Right cardiac atrium (tissue), 5 donors: ENCODE data around the gene PTX3. TPM values are rescaled to one million over a fixed set of nuclear protein-coding genes. Genes with fewer than 3 reads are reported as not detected.

Experiments used
- ATAC-seq, 2 donors: fragments of 200-7000 bp; cut with Tn5 transposase; one replicate each; pipeline versions ENCODE4 v1.8.0 to v1.9.1; 2020; ENCODE audit warnings: moderate library complexity in 2 of 2, mild to moderate bottlenecking in 1 of 2
- DNase-seq, 3 donors: peaks; one replicate each; pipeline ENCODE4 v3.0.0-alpha.2; 2020
- H3K27ac ChIP-seq: one replicate; pipeline ENCODE4 v1.5.1; 2013; ENCODE audit warnings: mild to moderate bottlenecking, low read length, control low read depth, moderate library complexity
- H3K27me3 ChIP-seq: one replicate; pipeline ENCODE4 v1.6.1; 2013; ENCODE audit not compliant: control insufficient read depth, insufficient read depth
- H3K4me1 ChIP-seq: one replicate; pipeline ENCODE4 v1.6.1; 2013; ENCODE audit warnings: low read length; ENCODE audit not compliant: control insufficient read depth, insufficient read depth
- H3K4me3 ChIP-seq: one replicate; pipeline ENCODE4 v1.5.1; 2013; ENCODE audit warnings: low read length, control low read depth
- H3K9me3 ChIP-seq: one replicate; pipeline ENCODE4 v1.6.1; 2013; ENCODE audit warnings: low read length; ENCODE audit not compliant: control insufficient read depth
- WGBS: extraction: QIAGEN DNeasy Blood & Tissue Kit; methylation state at CpG from one replicate; pipeline ENCODE4 v1.1.7; 2013; 5-methylcytosine and 5-hydroxymethylcytosine counted together
- intact Hi-C, 4 donors: fragments of 100-400 bp; cut with DNase I; formaldehyde crosslinking; loops; one replicate each; pipeline versions ENCODE4 v1.11.0 to v1.14.0; 2022 to 2023
- polyA plus RNA-seq: library from polyadenylated mRNA; stranded (reverse); fragments of 200-250 nt; gene quantifications from one replicate; pipeline ENCODE4 v1.2.3, GENCODE V29; 2013
- total RNA-seq, 4 donors: library from RNA; stranded (reverse); fragmentation: NEBNext Ultra II Directional; extraction: Animal tissue kit (Norgen Biotek cat#: 25700); gene quantifications; one replicate each; pipeline ENCODE4 v1.2.1, GENCODE V29; 2021
- donor health status: healthy with polysubstance abuse.
- donor health status: DM: no; HTN: yes; CAD: no.
- donor health status: DM: no; HTN: no; CAD: no.
- donor health status: DM: no; HTN: yes; CAD: no; lungs with severe emphysema.
- donor health status: DM: yes; HTN: yes; CAD: no.

The PTX3 gene
- total and polyA plus RNA-seq, 5 donors = 0.20 to 6.2 (median 0.48) TPM

DNA sequence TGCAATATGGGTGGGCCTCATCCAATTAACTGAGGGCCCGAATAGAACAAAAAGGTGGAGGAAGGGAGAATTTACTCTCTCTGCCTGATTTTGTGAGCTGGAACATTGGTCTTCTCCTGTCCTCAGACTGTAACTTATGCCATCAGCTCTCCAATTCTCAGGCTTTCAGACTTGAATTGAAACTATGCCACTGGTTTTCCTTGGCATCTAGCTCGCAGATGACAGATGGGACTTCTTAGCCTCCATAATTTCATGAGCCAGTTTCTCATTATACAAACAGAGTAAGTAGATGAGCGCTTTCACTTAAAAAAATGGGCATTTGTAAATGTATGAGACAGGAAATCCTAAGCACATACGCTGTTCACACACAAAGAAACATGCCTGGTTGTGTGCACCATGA is 8.7 kb upstream of the PTX3 start:
- DNase-seq (no peak), ATAC-seq (no peak)
- Histone ChIP-seq H3K4me1 (no peaks in the 10 kb centered on the region), H3K4me3 (no peak overlapping the region), H3K9me3 (no peaks in the 10 kb centered on the region), H3K27me3 (no peaks in the 10 kb centered on the region), H3K27ac (no peak overlapping the region)
- intact Hi-C loops = no loop called here
- 85% methylated on average over 4 of the region's 4 CpGs for WGBS

GRCh38 chr3:157428853-157429252 is 7.8 kb upstream of the PTX3 start:
- no peak for DNase-seq
- no peaks in the 10 kb centered on the region for H3K4me1 ChIP-seq
- WGBS = 58% methylated on average over 1 of the region's 1 CpG
- H3K4me3 ChIP-seq = no peak overlapping the region
- no peaks in the 10 kb centered on the region for H3K9me3 ChIP-seq
- intact Hi-C loops = no loop called here
- no peak overlapping the region for H3K27ac ChIP-seq
- no peaks in the 10 kb centered on the region for H3K27me3 ChIP-seq
- no peak for ATAC-seq

GRCh38 chr3:157429708-157430107 is 6.9 kb upstream of the PTX3 start:
- DNase-seq (no peak), ATAC-seq (no peak)
- WGBS = 61% methylated on average over 2 of the region's 2 CpGs
- Histone ChIP-seq H3K27ac (no peak overlapping the region), H3K9me3 (no peaks in the 10 kb centered on the region), H3K27me3 (no peaks in the 10 kb centered on the region), H3K4me1 (no peaks in the 10 kb centered on the region), H3K4me3 (no peak overlapping the region)
- intact Hi-C loops = no loop called here

DNA sequence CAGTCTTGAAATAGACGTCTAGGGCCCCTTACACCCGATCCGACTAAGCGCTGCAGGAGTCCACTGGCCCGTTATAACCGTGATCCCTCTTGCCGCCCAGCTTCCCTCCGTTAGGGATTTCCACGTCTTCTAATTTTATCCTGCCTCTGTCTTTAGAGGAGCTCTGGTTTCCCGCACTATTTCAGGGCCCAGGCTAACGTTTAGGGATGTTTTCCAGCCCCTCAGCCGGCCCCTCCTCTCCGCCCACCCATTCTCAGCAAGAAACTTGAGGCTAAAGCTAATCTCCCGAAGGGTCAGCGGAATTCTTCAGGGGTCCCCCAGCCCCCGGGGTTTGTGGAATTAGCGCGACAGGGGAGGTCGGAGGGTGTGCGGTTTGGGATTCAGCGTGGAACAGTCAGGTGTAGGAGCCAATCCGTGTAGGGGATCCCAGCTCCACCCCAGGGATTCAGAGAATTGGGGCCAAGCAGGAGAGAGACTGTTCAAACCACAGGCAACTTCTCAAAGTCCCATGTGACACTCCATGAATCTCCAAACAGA is 1.6 kb downstream of the PTX3 start:
- Histone ChIP-seq H3K27me3 (peaks cover 5% of the 10 kb centered on the region), H3K27ac (no peak overlapping the region), H3K4me3 (peak overlapping the region; percentile 54), H3K4me1 (no peaks in the 10 kb centered on the region), H3K9me3 (no peaks in the 10 kb centered on the region)
- DNase-seq (no peak), ATAC-seq (no peak)
- WGBS = 3% methylated on average over 22 of the region's 22 CpGs
- intact Hi-C loops = no loop called here

DNA sequence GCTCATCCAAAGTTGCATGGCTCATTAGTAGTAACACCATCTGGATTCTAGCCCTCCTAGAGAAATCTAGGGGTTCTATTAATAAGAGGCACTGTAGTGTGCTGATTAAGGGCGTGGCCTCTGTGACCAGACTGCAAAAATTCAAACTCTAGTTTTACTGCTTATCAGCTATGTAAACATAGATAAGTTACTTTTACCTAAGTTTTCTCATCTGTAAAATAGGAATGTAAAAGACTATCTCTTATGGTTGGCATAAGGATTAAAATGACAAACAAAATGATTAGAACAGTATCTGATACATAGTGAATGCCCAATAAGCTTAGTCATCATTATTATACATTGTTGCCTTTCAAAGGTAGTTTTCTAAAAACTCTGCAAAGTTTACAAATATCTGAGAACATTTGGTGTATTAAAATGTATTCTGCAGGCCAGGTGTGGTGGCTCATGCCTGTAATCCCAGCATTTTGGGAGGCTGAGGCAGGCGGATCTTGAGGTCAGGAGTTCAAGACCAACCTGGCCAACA is 4.5 kb downstream of the PTX3 start:
- ATAC-seq (no peak), DNase-seq (no peak)
- peaks cover 5% of the 10 kb centered on the region for H3K27me3 ChIP-seq
- intact Hi-C loops = no loop called here
- H3K27ac ChIP-seq = no peak overlapping the region
- H3K4me3 ChIP-seq = no peak overlapping the region
- WGBS = 84% methylated on average over 2 of the region's 2 CpGs
- no peaks in the 10 kb centered on the region for H3K9me3 ChIP-seq
- H3K4me1 ChIP-seq = no peaks in the 10 kb centered on the region

DNA sequence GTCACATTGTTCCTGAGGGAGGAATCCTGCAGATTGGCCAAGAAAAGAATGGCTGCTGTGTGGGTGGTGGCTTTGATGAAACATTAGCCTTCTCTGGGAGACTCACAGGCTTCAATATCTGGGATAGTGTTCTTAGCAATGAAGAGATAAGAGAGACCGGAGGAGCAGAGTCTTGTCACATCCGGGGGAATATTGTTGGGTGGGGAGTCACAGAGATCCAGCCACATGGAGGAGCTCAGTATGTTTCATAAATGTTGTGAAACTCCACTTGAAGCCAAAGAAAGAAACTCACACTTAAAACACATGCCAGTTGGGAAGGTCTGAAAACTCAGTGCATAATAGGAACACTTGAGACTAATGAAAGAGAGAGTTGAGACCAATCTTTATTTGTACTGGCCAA is 6.1 kb downstream of the PTX3 start:
- intact Hi-C loops = no loop called here
- ATAC-seq (peak; percentile 91 to 92), DNase-seq (peak; percentile 16 to 51 (median 30))
- 43% methylated on average over 2 of the region's 2 CpGs for WGBS
- Histone ChIP-seq H3K4me1 (no peaks in the 10 kb centered on the region), H3K27me3 (peaks cover 5% of the 10 kb centered on the region), H3K9me3 (no peaks in the 10 kb centered on the region), H3K4me3 (no peak overlapping the region), H3K27ac (peak overlapping the region; percentile 1)

DNA sequence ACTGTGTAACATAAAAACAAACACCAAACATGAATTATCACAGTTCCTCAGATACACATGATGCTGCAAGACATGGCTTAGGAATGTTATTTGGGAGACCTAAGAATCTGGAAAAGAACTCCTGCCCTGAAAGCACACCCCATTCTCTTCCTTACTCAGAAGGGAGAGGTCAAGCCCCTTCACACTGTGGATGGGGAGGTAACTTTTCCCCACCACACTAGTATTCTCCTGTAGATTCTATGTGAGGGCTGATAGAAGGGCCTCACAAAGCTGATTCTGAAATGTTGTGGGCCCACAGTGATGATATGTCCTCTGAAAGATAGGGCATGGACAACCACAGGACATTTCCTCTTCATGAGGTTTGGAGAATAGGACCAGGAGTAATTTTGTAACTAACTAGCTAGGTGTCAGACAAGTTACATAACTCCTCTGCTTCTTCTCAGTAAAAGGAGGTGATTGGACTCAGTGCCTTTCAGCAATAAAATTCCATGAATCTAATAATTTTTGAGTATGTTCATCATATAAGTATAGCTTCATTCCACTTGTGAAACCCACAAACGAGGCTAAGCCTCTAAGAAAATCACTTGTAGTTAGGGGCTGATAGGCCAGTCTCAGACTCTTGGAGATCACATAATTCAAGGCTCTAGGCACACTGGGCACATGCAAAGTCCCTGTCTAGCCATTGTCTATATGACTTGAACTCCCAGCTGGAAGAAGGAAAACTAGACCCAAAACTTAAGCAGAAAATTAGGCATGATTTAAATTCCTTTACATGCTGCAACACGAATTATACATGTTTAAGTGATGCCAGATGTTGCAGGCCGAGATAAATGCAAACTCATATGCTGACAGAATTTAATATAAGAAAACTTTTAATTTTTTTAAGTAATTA is 7.5 kb downstream of the PTX3 start:
- H3K27ac ChIP-seq = no peak overlapping the region
- intact Hi-C loops = no loop called here
- no peak overlapping the region for H3K4me3 ChIP-seq
- 67% methylated on average over 3 of the region's 3 CpGs for WGBS
- ATAC-seq (no peak), DNase-seq (no peak)
- H3K9me3 ChIP-seq = no peaks in the 10 kb centered on the region
- no peaks in the 10 kb centered on the region for H3K4me1 ChIP-seq
- H3K27me3 ChIP-seq = peaks cover 5% of the 10 kb centered on the region

DNA sequence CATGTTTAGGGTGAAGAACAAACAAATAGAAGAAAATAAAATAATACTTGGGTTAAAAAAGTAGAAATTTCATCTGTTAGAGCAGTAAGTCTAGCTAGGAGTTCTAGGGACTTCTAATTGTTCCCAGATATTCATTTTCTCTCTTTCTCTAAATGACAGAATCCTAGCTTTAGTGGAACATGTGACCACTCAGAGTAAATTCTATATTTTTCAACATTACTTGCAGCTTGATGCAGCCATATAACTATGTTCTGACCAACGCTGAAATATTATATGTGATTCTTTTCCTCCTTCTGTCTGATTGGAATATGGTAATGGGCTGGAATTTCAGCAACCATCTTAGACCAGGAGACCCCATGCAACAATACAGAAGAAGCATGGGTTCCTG is 8.1 kb downstream of the PTX3 start:
- intact Hi-C loops = no loop called here
- DNase-seq (no peak), ATAC-seq (no peak)
- Histone ChIP-seq H3K9me3 (no peaks in the 10 kb centered on the region), H3K27ac (no peak overlapping the region), H3K27me3 (peaks cover 3% of the 10 kb centered on the region), H3K4me3 (no peak overlapping the region), H3K4me1 (no peaks in the 10 kb centered on the region)
- 86% methylated on average over 1 of the region's 1 CpG for WGBS

DNA sequence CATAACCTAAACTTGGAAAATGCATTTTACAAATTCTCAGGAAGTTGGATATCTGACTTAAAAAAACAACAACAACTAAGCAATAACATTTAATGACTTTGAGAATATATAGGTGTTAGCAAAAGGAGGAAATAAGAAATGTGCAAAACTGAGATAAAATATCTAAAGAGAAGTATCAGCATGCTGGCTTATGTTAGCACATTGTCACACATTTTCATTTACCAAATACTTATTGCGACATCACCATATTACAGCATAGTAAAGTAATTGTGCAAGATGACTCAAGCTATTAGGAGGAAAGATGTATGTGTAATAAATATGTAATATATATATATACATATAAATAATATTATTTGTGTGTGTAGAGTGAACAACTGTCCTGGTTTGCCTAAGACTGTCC is 9.2 kb downstream of the PTX3 start:
- DNase-seq = no peak
- intact Hi-C loops = no loop called here
- 79% methylated on average over 1 of the region's 1 CpG for WGBS

GRCh38 chr3:157447026-157447694 is 10.5 kb downstream of the PTX3 start:
- Histone ChIP-seq H3K27me3 (no peaks in the 10 kb centered on the region), H3K4me1 (no peaks in the 10 kb centered on the region), H3K4me3 (no peak overlapping the region), H3K27ac (no peak overlapping the region), H3K9me3 (no peaks in the 10 kb centered on the region)
- WGBS = 63% methylated on average over 3 of the region's 3 CpGs
- intact Hi-C loops = no loop called here
- ATAC-seq (no peak), DNase-seq (no peak)

More for the DNA sequence above, 9.2 kb downstream of the PTX3 start:
- peaks cover 2% of the 10 kb centered on the region for H3K27me3 ChIP-seq
- H3K4me3 ChIP-seq = no peak overlapping the region
- no peak for ATAC-seq
- H3K27ac ChIP-seq = no peak overlapping the region
- no peaks in the 10 kb centered on the region for H3K9me3 ChIP-seq
- H3K4me1 ChIP-seq = no peaks in the 10 kb centered on the region

- H3K4me1 ChIP-seq = peaks cover 2% of the 10 kb centered on the region
- no peaks in the 10 kb centered on the region for H3K9me3 ChIP-seq
- intact Hi-C loops = no loop called here
- H3K4me3 ChIP-seq = no peak overlapping the region
- H3K27me3 ChIP-seq = no peaks in the 10 kb centered on the region
- H3K27ac ChIP-seq = no peak overlapping the region
- DNase-seq (no peak), ATAC-seq (no peak)
- 53% methylated on average over 3 of the region's 3 CpGs for WGBS
Observed at GRCh38 chr3:157452097-157452496, 15.4 kb downstream of the PTX3 start.
